OCI-LY1 (cell line): ENCODE results near the gene STK40.
A peak's percentile ranks its signal among the peaks of the same experiment; 100 is the strongest.

Source experiments
- H2AFZ ChIP-seq: fragments of 200-600 bp; sonication (generic), shearing (Covaris generic); 2 replicates; pipeline ENCODE4 v1.6.0; 2014; ENCODE audit warnings: antibody characterized with exemption, mild to moderate bottlenecking, low read length
- H3F3A ChIP-seq: fragments of 200-600 bp; sonication (generic), shearing (Covaris generic); 2 replicates; pipeline ENCODE4 v1.6.0; 2014; ENCODE audit warnings: mild to moderate bottlenecking, antibody characterized with exemption, low read length, moderate library complexity; ENCODE audit not compliant: insufficient read depth
- H3K27ac ChIP-seq: fragments of 200-600 bp; sonication (generic); 2 replicates; pipeline ENCODE4 v1.5.1; 2014; ENCODE audit warnings: low read length, mixed run types, mild to moderate bottlenecking, low read depth; ENCODE audit not compliant: poor library complexity, severe bottlenecking
- H3K27me3 ChIP-seq: fragments of 200-600 bp; sonication (generic); 2 replicates; pipeline ENCODE4 v1.6.0; 2014; ENCODE audit warnings: antibody characterized with exemption, mild to moderate bottlenecking, low read length, moderate library complexity; ENCODE audit not compliant: insufficient read depth
- H3K36me3 ChIP-seq: fragments of 200-600 bp; sonication (generic); 2 replicates; pipeline ENCODE4 v1.6.1; 2014; ENCODE audit warnings: mild to moderate bottlenecking, antibody characterized with exemption, low read length, moderate library complexity, mixed read lengths; ENCODE audit not compliant: insufficient read depth
- H3K4me1 ChIP-seq: fragments of 200-600 bp; sonication (generic); 2 replicates; pipeline ENCODE4 v1.5.1; 2014; ENCODE audit warnings: mild to moderate bottlenecking, low read length, moderate library complexity; ENCODE audit not compliant: insufficient read depth, severe bottlenecking
- H3K4me2 ChIP-seq: fragments of 200-600 bp; sonication (generic), shearing (Covaris generic); 2 replicates; pipeline ENCODE4 v1.6.1; 2014; ENCODE audit warnings: low read length
- H3K4me3 ChIP-seq: fragments of 200-600 bp; sonication (generic); 2 replicates; pipeline ENCODE4 v1.5.1; 2014; ENCODE audit warnings: low read length, low read depth, mild to moderate bottlenecking, mixed read lengths; ENCODE audit not compliant: poor library complexity, severe bottlenecking
- H3K79me2 ChIP-seq: fragments of 200-600 bp; shearing (Covaris generic); 2 replicates; pipeline ENCODE4 v1.6.1; 2016; ENCODE audit warnings: mixed run types, low read length, mixed read lengths; ENCODE audit not compliant: insufficient read depth
- H3K9ac ChIP-seq: fragments of 200-600 bp; sonication (generic), shearing (Covaris generic); 2 replicates; pipeline ENCODE4 v1.6.1; 2014; ENCODE audit warnings: mild to moderate bottlenecking, low read length, mixed read lengths
- H3K9me2 ChIP-seq: fragments of 200-600 bp; sonication (generic), shearing (Covaris generic); 2 replicates; pipeline ENCODE4 v1.6.1; 2014; ENCODE audit warnings: low read depth, mild to moderate bottlenecking, low read length, mixed read lengths
- H3K9me3 ChIP-seq: fragments of 200-600 bp; shearing (Covaris generic); 2 replicates; pipeline ENCODE4 v1.6.1; 2014; ENCODE audit warnings: low read length, mixed read lengths
- H4K20me1 ChIP-seq: fragments of 200-600 bp; sonication (generic), shearing (Covaris generic); 2 replicates; pipeline ENCODE4 v1.6.0; 2016; ENCODE audit warnings: mild to moderate bottlenecking, low read length; ENCODE audit not compliant: insufficient read depth
- CTCF ChIP-seq: fragments of 200-600 bp; sonication (generic), shearing (Covaris generic); IDR thresholded peaks from 2 replicates; pipeline ENCODE4 v1.5.1; 2017; ENCODE audit warnings: mild to moderate bottlenecking, antibody characterized with exemption, low read length, moderate library complexity, mixed read lengths
- EZH2 ChIP-seq: fragments of 200-600 bp; sonication (generic), shearing (Covaris generic); IDR thresholded peaks from 2 replicates; pipeline ENCODE4 v1.8.0; 2017; ENCODE audit warnings: borderline replicate concordance, mixed run types, mild to moderate bottlenecking, antibody characterized with exemption, low read length, moderate library complexity, mixed read lengths

STK40 gene

GRCh38 chr1:36386265-36387140, 779 bp upstream of the STK40 start:
- H3K4me2 ChIP-seq = peak overlapping the region; percentile 87
- H3K36me3 ChIP-seq = peaks cover 21% of the 10 kb centered on the region; the same call in 1 of the 2 replicates
- H2AFZ ChIP-seq = no peak overlapping the region
- TF ChIP-seq EZH2 = no peak
- no peak for TF ChIP-seq CTCF
- no peaks in the 10 kb centered on the region for H3K27me3 ChIP-seq
- no peaks in the 10 kb centered on the region for H3K9me3 ChIP-seq
- H3K9me2 ChIP-seq = no peaks in the 10 kb centered on the region
- H3K27ac ChIP-seq = peak overlapping the region; percentile 97
- no peaks in the 10 kb centered on the region for H4K20me1 ChIP-seq
- H3K4me3 ChIP-seq = peak overlapping the region; percentile 62
- peaks cover 27% of the 10 kb centered on the region for H3K79me2 ChIP-seq
- H3F3A ChIP-seq = no peaks in the 10 kb centered on the region
- peak overlapping the region; percentile 77 for H3K9ac ChIP-seq
- H3K4me1 ChIP-seq = peaks cover 78% of the 10 kb centered on the region

- Histone ChIP-seq H3K4me1 (peaks cover 61% of the 10 kb centered on the region), H3F3A (no peaks in the 10 kb centered on the region), H3K9ac (peak overlapping the region; percentile 93), H3K27me3 (no peaks in the 10 kb centered on the region), H4K20me1 (no peaks in the 10 kb centered on the region), H3K79me2 (peaks cover 27% of the 10 kb centered on the region), H2AFZ (no peak overlapping the region), H3K9me2 (no peaks in the 10 kb centered on the region), H3K27ac (peak overlapping the region; percentile 59), H3K9me3 (no peaks in the 10 kb centered on the region), H3K4me3 (peak overlapping the region; percentile 95), H3K36me3 (peaks cover 7% of the 10 kb centered on the region; the same call in 1 of the 2 replicates), H3K4me2 (peak overlapping the region; percentile 84)
- TF ChIP-seq EZH2 (no peak), CTCF (no peak)
These were observed 948 bp downstream of the STK40 start for GRCh38 chr1:36384542-36385409.

GRCh38 chr1:36383240-36383639, 2.5 kb downstream of the STK40 start:
- peaks cover 32% of the 10 kb centered on the region for H3K79me2 ChIP-seq
- H3K36me3 ChIP-seq = no peaks in the 10 kb centered on the region
- no peak overlapping the region for H3K27ac ChIP-seq

More at GRCh38 chr1:36383240-36383639, 2.5 kb downstream of the STK40 start:
- Histone ChIP-seq H4K20me1 (no peaks in the 10 kb centered on the region), H2AFZ (no peak overlapping the region), H3K9ac (peak overlapping the region; percentile 16; the same call in 1 of the 2 replicates), H3K9me3 (no peaks in the 10 kb centered on the region), H3K27me3 (no peaks in the 10 kb centered on the region), H3F3A (no peaks in the 10 kb centered on the region), H3K9me2 (no peaks in the 10 kb centered on the region), H3K4me3 (peak overlapping the region; percentile 95), H3K4me1 (peaks cover 57% of the 10 kb centered on the region), H3K4me2 (peak overlapping the region; percentile 84)
- no peak for TF ChIP-seq CTCF
- no peak for TF ChIP-seq EZH2
